Tibial nerve (tissue), 4 donors: ENCODE data around the gene SLC5A1.

ENCODE experiments used
- EP300 ChIP-seq, 2 donors: sonication (generic); formaldehyde crosslinking; IDR thresholded peaks; one replicate each; pipeline ENCODE4 v1.6.1; 2017; ENCODE audit warnings: antibody characterized with exemption in 2 of 2, mild to moderate bottlenecking in 1 of 2
- POLR2A ChIP-seq, 2 donors: fragments of 450-650 bp; IDR thresholded peaks; one replicate each; pipeline ENCODE4 v1.6.1; 2017; ENCODE audit warnings: antibody characterized with exemption in 2 of 2, mild to moderate bottlenecking in 2 of 2, moderate library complexity in 2 of 2
- TF ChIP-seq, protein P1 (sequence below), 5 experiments: fragments of 200-600 bp in 3 of 5; fragments of 450-650 bp in 2 of 5; sonication (generic) in 3 of 5; IDR thresholded peaks; one replicate each; pipeline ENCODE4 v1.5.1; 2016 to 2019; ENCODE audit warnings: antibody characterized with exemption in 5 of 5, mild to moderate bottlenecking in 3 of 5, moderate library complexity in 2 of 5

DNA sequence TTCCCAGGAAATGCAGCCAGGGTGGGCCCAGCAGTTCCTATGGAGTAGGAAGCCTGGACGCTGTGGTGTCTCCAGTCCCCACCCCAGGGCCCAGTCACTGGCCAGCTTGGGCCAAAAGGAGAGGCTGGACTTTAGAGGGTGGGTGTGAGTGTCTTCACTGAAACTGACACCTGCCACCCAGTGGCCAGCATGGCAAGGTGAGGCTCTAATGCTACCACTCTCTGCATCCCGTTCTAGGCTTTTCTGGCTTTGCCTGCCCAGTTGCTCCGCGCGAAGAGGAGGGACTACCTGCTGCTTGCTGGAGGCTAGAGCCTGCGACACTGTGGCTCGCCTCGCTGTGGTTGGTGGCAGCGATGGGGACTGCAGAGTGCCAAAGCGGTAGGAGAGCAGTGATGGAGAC, 80.6 kb downstream of the SLC5A1 start:
- TF ChIP-seq, protein P1, sequence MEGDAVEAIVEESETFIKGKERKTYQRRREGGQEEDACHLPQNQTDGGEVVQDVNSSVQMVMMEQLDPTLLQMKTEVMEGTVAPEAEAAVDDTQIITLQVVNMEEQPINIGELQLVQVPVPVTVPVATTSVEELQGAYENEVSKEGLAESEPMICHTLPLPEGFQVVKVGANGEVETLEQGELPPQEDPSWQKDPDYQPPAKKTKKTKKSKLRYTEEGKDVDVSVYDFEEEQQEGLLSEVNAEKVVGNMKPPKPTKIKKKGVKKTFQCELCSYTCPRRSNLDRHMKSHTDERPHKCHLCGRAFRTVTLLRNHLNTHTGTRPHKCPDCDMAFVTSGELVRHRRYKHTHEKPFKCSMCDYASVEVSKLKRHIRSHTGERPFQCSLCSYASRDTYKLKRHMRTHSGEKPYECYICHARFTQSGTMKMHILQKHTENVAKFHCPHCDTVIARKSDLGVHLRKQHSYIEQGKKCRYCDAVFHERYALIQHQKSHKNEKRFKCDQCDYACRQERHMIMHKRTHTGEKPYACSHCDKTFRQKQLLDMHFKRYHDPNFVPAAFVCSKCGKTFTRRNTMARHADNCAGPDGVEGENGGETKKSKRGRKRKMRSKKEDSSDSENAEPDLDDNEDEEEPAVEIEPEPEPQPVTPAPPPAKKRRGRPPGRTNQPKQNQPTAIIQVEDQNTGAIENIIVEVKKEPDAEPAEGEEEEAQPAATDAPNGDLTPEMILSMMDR (IDR thresholded peaks at IDR 0.05): no peak
- no peak for TF ChIP-seq POLR2A (IDR thresholded peaks at IDR 0.05)
- no peak for TF ChIP-seq EP300 (IDR thresholded peaks at IDR 0.05)
